Loucy (cell line): ENCODE measurements around the gene SEMA3F.

Experiments used
- H2AFZ ChIP-seq: fragments of 200-600 bp; sonication (generic); 2 replicates; pipeline ENCODE4 v1.6.0; 2016; ENCODE audit warnings: antibody characterized with exemption, mild to moderate bottlenecking, low read length, moderate library complexity
- H3F3A ChIP-seq: fragments of 200-600 bp; 2 replicates; pipeline ENCODE4 v1.6.0; 2016; ENCODE audit warnings: antibody characterized with exemption, low read depth, mild to moderate bottlenecking
- H3K27me3 ChIP-seq: fragments of 200-600 bp; sonication (generic); 2 replicates; pipeline ENCODE4 v1.6.1; 2014; ENCODE audit warnings: low read length, mild to moderate bottlenecking; ENCODE audit not compliant: insufficient read depth, poor library complexity, severe bottlenecking
- H3K36me3 ChIP-seq: fragments of 200-600 bp; sonication (generic); 2 replicates; pipeline ENCODE4 v1.6.1; 2016; ENCODE audit warnings: low read length; ENCODE audit not compliant: insufficient read depth
- H3K4me1 ChIP-seq: fragments of 200-600 bp; sonication (generic); 2 replicates; pipeline ENCODE4 v1.5.1; 2014; ENCODE audit warnings: low read length, mild to moderate bottlenecking; ENCODE audit not compliant: insufficient read depth, poor library complexity, severe bottlenecking
- H3K4me2 ChIP-seq: fragments of 200-600 bp; sonication (generic); 2 replicates; pipeline ENCODE4 v1.6.0; 2014; ENCODE audit warnings: antibody characterized with exemption, low read length, low read depth, mild to moderate bottlenecking; ENCODE audit not compliant: poor library complexity, severe bottlenecking
- H3K4me3 ChIP-seq: fragments of 200-600 bp; sonication (generic); 2 replicates; pipeline ENCODE4 v1.5.1; 2014; ENCODE audit warnings: low read length, mild to moderate bottlenecking, mixed read lengths; ENCODE audit not compliant: poor library complexity, severe bottlenecking
- H3K79me2 ChIP-seq: fragments of 200-600 bp; sonication (generic); 2 replicates; pipeline ENCODE4 v1.6.1; 2014; ENCODE audit warnings: low read length; ENCODE audit not compliant: insufficient read depth
- H3K9ac ChIP-seq: fragments of 200-600 bp; sonication (generic); 2 replicates; pipeline ENCODE4 v1.6.0; 2014; ENCODE audit warnings: mild to moderate bottlenecking, low read depth, low read length, moderate library complexity; ENCODE audit not compliant: poor library complexity, severe bottlenecking
- H3K9me2 ChIP-seq: fragments of 200-600 bp; sonication (generic); replicated peaks from 2 replicates; pipeline ENCODE4 v1.6.1; 2016; ENCODE audit warnings: low read depth, low read length, mixed read lengths
- H3K9me3 ChIP-seq: fragments of 200-600 bp; sonication (generic); 2 replicates; pipeline ENCODE4 v1.6.1; 2014; ENCODE audit warnings: mild to moderate bottlenecking, antibody characterized with exemption, low read length, low read depth; ENCODE audit not compliant: insufficient read depth
- H4K20me1 ChIP-seq: fragments of 200-600 bp; sonication (generic); 2 replicates; pipeline ENCODE4 v1.6.0; 2014; ENCODE audit warnings: antibody characterized with exemption, low read length, mild to moderate bottlenecking; ENCODE audit not compliant: insufficient read depth, poor library complexity, severe bottlenecking
- EZH2phosphoT487 ChIP-seq: fragments of 200-600 bp; IDR thresholded peaks from 2 replicates; pipeline ENCODE4 v1.6.1; 2018; ENCODE audit warnings: antibody characterized with exemption, mild to moderate bottlenecking, moderate library complexity, borderline replicate concordance
- TF ChIP-seq, protein P1 (sequence below): fragments of 200-600 bp; sonication (generic); conservative IDR thresholded peaks from 2 replicates; pipeline ENCODE4 v1.5.1; 2014; ENCODE audit warnings: mild to moderate bottlenecking, antibody characterized with exemption, low read length

The SEMA3F gene

GRCh38 chr3:50168388-50168787 is 13.3 kb downstream of the SEMA3F start:
- H4K20me1 ChIP-seq, result no peaks in the 10 kb centered on the region
- H3F3A ChIP-seq, result no peaks in the 10 kb centered on the region
- H3K36me3 ChIP-seq, result no peaks in the 10 kb centered on the region
- no peak overlapping the region for H3K4me2 ChIP-seq
- H3K4me1 ChIP-seq, result peaks cover 11% of the 10 kb centered on the region
- H3K4me3 ChIP-seq, result no peak overlapping the region
- no peaks in the 10 kb centered on the region for H3K79me2 ChIP-seq
- no peaks in the 10 kb centered on the region for H3K9me3 ChIP-seq
- H2AFZ ChIP-seq, result no peak overlapping the region
- H3K27me3 ChIP-seq, result no peaks in the 10 kb centered on the region
- H3K9me2 ChIP-seq, result no peaks in the 10 kb centered on the region
- H3K9ac ChIP-seq, result no peak overlapping the region
- no peak for TF ChIP-seq EZH2phosphoT487
- TF ChIP-seq, protein P1, sequence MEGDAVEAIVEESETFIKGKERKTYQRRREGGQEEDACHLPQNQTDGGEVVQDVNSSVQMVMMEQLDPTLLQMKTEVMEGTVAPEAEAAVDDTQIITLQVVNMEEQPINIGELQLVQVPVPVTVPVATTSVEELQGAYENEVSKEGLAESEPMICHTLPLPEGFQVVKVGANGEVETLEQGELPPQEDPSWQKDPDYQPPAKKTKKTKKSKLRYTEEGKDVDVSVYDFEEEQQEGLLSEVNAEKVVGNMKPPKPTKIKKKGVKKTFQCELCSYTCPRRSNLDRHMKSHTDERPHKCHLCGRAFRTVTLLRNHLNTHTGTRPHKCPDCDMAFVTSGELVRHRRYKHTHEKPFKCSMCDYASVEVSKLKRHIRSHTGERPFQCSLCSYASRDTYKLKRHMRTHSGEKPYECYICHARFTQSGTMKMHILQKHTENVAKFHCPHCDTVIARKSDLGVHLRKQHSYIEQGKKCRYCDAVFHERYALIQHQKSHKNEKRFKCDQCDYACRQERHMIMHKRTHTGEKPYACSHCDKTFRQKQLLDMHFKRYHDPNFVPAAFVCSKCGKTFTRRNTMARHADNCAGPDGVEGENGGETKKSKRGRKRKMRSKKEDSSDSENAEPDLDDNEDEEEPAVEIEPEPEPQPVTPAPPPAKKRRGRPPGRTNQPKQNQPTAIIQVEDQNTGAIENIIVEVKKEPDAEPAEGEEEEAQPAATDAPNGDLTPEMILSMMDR, result no peak

GRCh38 chr3:50168791-50169190 is 13.7 kb downstream of the SEMA3F start:
- H3K27me3 ChIP-seq, result no peaks in the 10 kb centered on the region
- peaks cover 11% of the 10 kb centered on the region for H3K4me1 ChIP-seq
- no peak overlapping the region for H3K9ac ChIP-seq
- no peak overlapping the region for H2AFZ ChIP-seq
- H3K36me3 ChIP-seq, result no peaks in the 10 kb centered on the region
- H3F3A ChIP-seq, result no peaks in the 10 kb centered on the region
- H3K4me3 ChIP-seq, result no peak overlapping the region
- TF ChIP-seq EZH2phosphoT487, result no peak
- TF ChIP-seq, protein P1, result no peak
- no peaks in the 10 kb centered on the region for H3K79me2 ChIP-seq
- no peaks in the 10 kb centered on the region for H3K9me2 ChIP-seq
- no peak overlapping the region for H3K4me2 ChIP-seq
- no peaks in the 10 kb centered on the region for H3K9me3 ChIP-seq
- no peaks in the 10 kb centered on the region for H4K20me1 ChIP-seq

DNA sequence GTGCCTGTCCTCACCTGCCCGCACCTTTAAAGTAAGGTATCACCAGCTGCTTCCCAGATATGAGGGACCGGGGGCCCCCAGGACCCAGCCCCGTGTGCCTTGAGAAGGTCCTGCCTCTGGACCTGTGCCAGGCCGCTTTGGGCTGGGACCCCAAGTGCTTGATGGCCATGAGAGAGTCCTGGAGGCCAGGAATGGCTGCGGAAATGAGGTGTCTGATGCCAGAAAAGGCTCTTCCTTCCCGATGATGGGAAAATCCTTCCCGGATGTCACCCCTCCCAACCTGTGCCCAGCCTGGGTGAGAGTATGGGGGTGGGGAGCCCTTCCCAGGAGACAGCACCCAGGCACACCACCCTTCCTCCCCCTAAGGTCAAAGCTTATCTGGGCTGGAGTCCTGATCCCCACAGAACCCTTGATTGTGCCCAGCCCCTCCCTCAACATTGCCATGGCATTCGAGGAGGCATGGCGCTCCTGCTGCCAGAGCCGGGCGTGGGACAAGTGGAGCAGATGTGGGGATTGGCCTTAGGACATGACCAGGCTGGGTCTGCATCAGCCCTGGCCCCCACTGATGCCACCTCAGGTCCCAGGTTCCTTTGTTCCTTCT is 14.2 kb downstream of the SEMA3F start:
- no peaks in the 10 kb centered on the region for H4K20me1 ChIP-seq
- no peak overlapping the region for H3K9ac ChIP-seq
- H3K4me1 ChIP-seq, result peaks cover 7% of the 10 kb centered on the region
- H3K27me3 ChIP-seq, result no peaks in the 10 kb centered on the region
- no peak overlapping the region for H3K4me3 ChIP-seq
- no peaks in the 10 kb centered on the region for H3K9me3 ChIP-seq
- no peak overlapping the region for H2AFZ ChIP-seq
- TF ChIP-seq, protein P1, result no peak
- no peak for TF ChIP-seq EZH2phosphoT487
- no peaks in the 10 kb centered on the region for H3F3A ChIP-seq
- no peaks in the 10 kb centered on the region for H3K9me2 ChIP-seq
- H3K36me3 ChIP-seq, result no peaks in the 10 kb centered on the region
- no peaks in the 10 kb centered on the region for H3K79me2 ChIP-seq
- no peak overlapping the region for H3K4me2 ChIP-seq
